ENCODE results near the gene OR5L2.
"Not testable (repeated sequence)": the region's sequence is repeated elsewhere in the genome, so short reads cannot be mapped to it uniquely, and the experiment has no call there.

OR5L2 gene

DNA sequence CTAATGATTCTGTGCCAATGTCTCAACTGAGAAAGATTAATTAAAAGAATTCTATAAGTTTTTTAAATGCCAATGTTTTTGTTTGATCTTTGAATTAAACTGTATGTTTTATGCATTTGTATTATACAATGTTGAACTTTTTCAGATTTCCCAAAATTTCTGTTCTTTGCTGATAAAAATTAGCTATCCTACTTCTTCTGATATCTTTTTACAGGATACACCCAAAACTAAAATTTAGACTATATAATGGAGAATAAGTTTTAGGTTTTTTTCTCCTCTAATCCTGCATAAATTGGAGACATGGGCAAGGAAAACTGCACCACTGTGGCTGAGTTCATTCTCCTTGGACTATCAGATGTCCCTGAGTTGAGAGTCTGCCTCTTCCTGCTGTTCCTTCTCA, at the start of gene OR5L2:
Gene OR5L2, plus strand, starts transcription at position 301 of the 400 bp plus-strand sequence. Its CDS starts 0 bp downstream, at position 301.
- no peak for DNase-seq (ENCODE audit: extremely low read depth in 1 of 2, low read depth in 1 of 2)

DNA sequence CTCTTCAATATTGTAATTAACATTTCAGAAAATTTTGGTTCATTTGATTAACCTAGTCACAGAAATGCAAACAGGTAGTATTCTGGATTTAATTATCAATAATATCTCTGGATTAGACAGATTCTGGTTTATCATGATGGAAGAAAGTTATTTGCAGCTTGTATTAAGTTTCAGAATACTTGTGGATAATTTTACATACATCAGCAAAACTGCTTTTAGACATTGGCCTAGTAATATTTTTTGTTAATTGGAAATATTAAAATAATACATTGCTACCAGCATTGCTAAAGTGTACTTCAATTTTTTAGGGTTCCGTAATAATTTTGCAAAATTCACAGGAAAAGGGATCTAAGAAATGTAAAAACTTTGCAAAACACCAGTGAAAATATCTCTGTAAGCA, 35.4 kb upstream of the OR5L2 start:
- DNase-seq (ENCODE audit: extremely low read depth in 1 of 2, low read depth in 1 of 2): no peak

GRCh38 chr11:55793321-55793720, 33.7 kb upstream of the OR5L2 start:
- DNase-seq (ENCODE audit: extremely low read depth in 1 of 2, low read depth in 1 of 2): no peak

GRCh38 chr11:55795256-55795655, 31.8 kb upstream of the OR5L2 start, which contains the start of gene OR5D14:
TSS of gene OR5D14 (plus strand) at chr11:55795556. CDS start at chr11:55795556, 0 bp downstream.
- DNase-seq (ENCODE audit: extremely low read depth in 1 of 2, low read depth in 1 of 2): no peak

GRCh38 chr11:55806248-55806647, 20.8 kb upstream of the OR5L2 start:
- DNase-seq (ENCODE audit: extremely low read depth in 1 of 2, low read depth in 1 of 2): no peak

- DNase-seq (ENCODE audit: extremely low read depth in 1 of 2, low read depth in 1 of 2): no peak
Measured at GRCh38 chr11:55811067-55811466, 16.0 kb upstream of the OR5L2 start, which contains the start of gene OR5L1. TSS of gene OR5L1 (plus strand) at chr11:55811367. CDS start at chr11:55811467, 100 bp downstream.

DNA sequence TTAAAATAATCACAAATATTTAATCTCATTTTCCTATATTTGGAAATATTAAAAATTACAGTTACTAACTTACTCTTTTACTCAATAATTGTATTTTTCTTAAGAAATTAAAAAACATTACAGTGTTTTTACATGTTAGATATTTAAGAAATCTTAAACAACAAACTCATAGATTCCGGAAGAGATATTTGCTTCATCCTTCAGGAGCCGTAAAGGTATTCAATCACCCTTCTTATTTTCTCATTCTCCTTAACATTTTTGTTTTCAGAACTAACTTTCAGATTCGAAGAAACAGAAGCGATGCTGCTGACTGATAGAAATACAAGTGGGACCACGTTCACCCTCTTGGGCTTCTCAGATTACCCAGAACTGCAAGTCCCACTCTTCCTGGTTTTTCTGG, 7.7 kb upstream of the OR5L2 start, which contains the start of gene OR5D18:
Gene OR5D18, plus strand, starts transcription at position 301 of the 400 bp plus-strand sequence. Its CDS starts 0 bp downstream, at position 301.
- no peak for DNase-seq (ENCODE audit: extremely low read depth in 1 of 2, low read depth in 1 of 2)

DNA sequence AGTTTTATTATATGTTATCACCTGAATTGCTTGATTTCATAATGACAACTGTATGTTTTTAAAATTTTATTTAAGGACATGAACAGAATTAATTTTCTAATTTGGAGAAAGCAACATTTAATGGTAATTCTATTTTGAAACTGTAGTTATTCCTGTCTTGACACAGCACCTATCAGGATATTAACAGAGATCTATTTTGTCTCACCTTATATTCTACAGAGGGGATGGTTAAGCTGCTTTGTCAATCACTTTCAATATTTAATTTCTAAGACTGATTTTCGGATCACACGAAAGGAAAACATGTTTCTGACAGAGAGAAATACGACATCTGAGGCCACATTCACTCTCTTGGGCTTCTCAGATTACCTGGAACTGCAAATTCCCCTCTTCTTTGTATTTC, 11.4 kb downstream of the OR5L2 start, which contains the start of gene OR5D16:
Gene OR5D16, plus strand, starts transcription at position 301 of the 400 bp plus-strand sequence. Its CDS starts 0 bp downstream, at position 301.
- no peak for DNase-seq (ENCODE audit: extremely low read depth in 1 of 2, low read depth in 1 of 2)

GRCh38 chr11:55847453-55847852, 20.4 kb downstream of the OR5L2 start:
- DNase-seq (ENCODE audit: extremely low read depth in 1 of 2, low read depth in 1 of 2): no peak

GRCh38 chr11:55849037-55849436, 22.0 kb downstream of the OR5L2 start:
- DNase-seq (ENCODE audit: extremely low read depth in 1 of 2, low read depth in 1 of 2): no peak

- DNase-seq (ENCODE audit: extremely low read depth in 1 of 2, low read depth in 1 of 2): no peak
Measured at GRCh38 chr11:55852141-55852540, 25.1 kb downstream of the OR5L2 start.

DNA sequence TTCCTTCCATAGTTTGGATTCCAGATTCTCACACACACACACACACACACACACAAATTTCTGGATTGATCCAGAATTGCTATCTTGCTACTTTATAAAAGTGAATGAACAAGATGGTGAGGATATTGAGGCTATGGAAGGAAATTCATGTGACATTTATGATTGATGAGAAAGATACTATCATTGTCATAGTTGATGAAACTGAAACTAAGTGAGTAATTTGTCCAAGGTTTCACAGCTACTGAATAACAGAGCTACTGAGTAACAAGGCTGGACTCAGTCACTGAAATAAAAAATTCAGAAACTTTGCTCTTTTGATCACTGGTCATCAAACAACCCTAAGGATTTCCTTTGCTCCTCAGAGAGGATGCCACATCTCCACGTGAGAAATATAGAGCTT, 27.7 kb downstream of the OR5L2 start:
- DNase-seq (ENCODE audit: extremely low read depth in 1 of 2, low read depth in 1 of 2): no peak

GRCh38 chr11:55867354-55867753, 40.3 kb downstream of the OR5L2 start:
- DNase-seq (ENCODE audit: extremely low read depth in 1 of 2, low read depth in 1 of 2): not testable (repeated sequence)

- not testable (repeated sequence) for DNase-seq (ENCODE audit: extremely low read depth in 1 of 2, low read depth in 1 of 2)
Measured at GRCh38 chr11:55872731-55873130, 45.7 kb downstream of the OR5L2 start.

DNA sequence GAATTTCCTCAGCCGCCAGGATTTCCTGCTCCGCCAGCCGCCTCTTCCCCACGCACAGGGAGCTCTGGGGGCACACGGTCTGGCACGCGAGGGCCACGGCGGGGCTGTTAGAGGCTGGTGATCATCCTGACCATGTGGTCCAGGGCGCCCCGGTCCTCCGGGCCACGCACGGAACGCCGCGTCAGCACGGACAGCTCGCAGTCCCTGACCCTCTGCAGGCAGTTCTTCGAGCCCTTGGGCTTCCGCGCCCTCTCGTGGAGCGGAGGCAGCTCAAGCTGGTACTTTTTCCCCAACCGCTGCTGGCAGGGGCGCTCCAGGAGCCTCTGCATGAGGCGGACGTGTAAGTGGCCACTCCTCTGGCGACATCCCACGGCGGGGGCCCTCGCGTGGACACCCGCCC, 46.1 kb downstream of the OR5L2 start:
- not testable (repeated sequence) for DNase-seq (ENCODE audit: extremely low read depth in 1 of 2, low read depth in 1 of 2)

Measured in activated CD8-positive, alpha-beta memory T cell treated with anti-CD3 and anti-CD28 coated beads for 1 hour (primary cell).